ENCODE data around the gene ARHGEF11. TPM values are rescaled to one million over a fixed set of nuclear protein-coding genes. Genes with fewer than 3 reads are reported as not detected.

Gene ARHGEF11
- total RNA-seq, 2 experiments from 2014 or later, result 15.3 to 16.6 TPM

DNA sequence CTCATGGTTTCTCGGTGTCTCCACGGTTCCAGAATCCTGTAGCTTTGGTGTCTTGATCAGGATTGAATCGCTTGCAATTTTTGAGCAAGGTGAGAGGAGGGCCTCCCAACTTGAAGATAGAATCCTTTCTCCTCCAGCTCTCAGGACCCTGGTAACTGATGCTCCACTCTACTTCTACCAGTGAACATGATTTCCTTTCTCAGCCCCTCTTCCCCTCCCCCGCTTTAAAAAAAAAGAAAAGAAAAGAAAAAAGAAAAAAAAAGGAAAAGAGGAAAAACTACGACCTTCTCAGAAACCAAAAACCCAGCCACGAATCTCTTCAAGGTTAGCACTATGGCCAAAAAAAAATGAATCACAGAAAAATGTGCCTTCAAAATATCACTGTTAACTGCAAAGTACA, 1.2 kb downstream of the ARHGEF11 start:
- H3K4me3 Mint-ChIP-seq, result no peak overlapping the region
- peaks cover 2% of the 10 kb centered on the region for H3K36me3 Mint-ChIP-seq (ENCODE audit: low read depth)
- peaks cover 71% of the 10 kb centered on the region for H3K27me3 Mint-ChIP-seq (ENCODE audit: low read depth)
- peaks cover 14% of the 10 kb centered on the region for H3K4me1 Mint-ChIP-seq (ENCODE audit: low read depth)
- ATAC-seq (no peak), DNase-seq (no peak)
- no peaks in the 10 kb centered on the region for H3K9me3 Mint-ChIP-seq (ENCODE audit: insufficient read depth)
- POLR2A ChIA-PET, result interaction anchor here (0.7 kb wide), 1 partner anchor 609 kb away, joined by 3 read pairs; no protein-coding TSS in a partner anchor
- H3K27ac Mint-ChIP-seq, result no peak overlapping the region
- CTCF ChIA-PET, result interaction anchor here (1.1 kb wide), 1 partner anchor 418 kb away, joined by 3 read pairs; no protein-coding TSS in a partner anchor

GRCh38 chr1:157043685-157044084, 1.9 kb downstream of the ARHGEF11 start:
- ChIA-PET CTCF (no interaction called here), POLR2A (no interaction called here)
- H3K27ac Mint-ChIP-seq, result no peak overlapping the region
- peaks cover 14% of the 10 kb centered on the region for H3K4me1 Mint-ChIP-seq (ENCODE audit: low read depth)
- H3K9me3 Mint-ChIP-seq (ENCODE audit: insufficient read depth), result no peaks in the 10 kb centered on the region
- DNase-seq (no peak), ATAC-seq (no peak)
- H3K4me3 Mint-ChIP-seq, result no peak overlapping the region
- H3K27me3 Mint-ChIP-seq (ENCODE audit: low read depth), result peaks cover 72% of the 10 kb centered on the region
- H3K36me3 Mint-ChIP-seq (ENCODE audit: low read depth), result peaks cover 2% of the 10 kb centered on the region

GRCh38 chr1:157042846-157043245, 2.7 kb downstream of the ARHGEF11 start:
- ATAC-seq (no peak), DNase-seq (no peak)
- no peaks in the 10 kb centered on the region for H3K9me3 Mint-ChIP-seq (ENCODE audit: insufficient read depth)
- no peak overlapping the region for H3K4me3 Mint-ChIP-seq
- CTCF ChIA-PET, result no interaction called here
- H3K27ac Mint-ChIP-seq, result no peak overlapping the region
- peaks cover 14% of the 10 kb centered on the region for H3K4me1 Mint-ChIP-seq (ENCODE audit: low read depth)
- H3K36me3 Mint-ChIP-seq (ENCODE audit: low read depth), result peaks cover 2% of the 10 kb centered on the region
- peaks cover 69% of the 10 kb centered on the region for H3K27me3 Mint-ChIP-seq (ENCODE audit: low read depth)
- POLR2A ChIA-PET, result no interaction called here

DNA sequence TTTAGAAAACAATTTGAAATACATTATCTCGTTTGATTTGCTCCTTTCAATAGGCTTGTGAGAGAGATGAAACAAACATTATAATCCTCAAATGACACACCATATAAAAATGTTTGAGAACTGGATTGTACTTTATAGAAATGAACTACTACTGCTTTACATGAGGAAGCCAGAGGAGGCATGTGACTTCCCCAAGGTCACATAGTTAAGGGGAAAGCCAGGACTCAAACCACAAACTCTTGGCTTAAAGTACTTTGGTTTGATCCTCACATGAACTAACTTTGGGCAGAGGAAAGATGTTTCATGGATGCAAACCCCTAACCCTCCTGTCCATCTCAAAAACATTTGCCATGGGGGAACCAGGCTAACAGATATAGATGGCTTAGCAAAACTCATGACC, 4.7 kb downstream of the ARHGEF11 start:
- Mint-ChIP-seq H3K4me3 (no peak overlapping the region), H3K9me3 (ENCODE audit: insufficient read depth) (no peaks in the 10 kb centered on the region), H3K27me3 (ENCODE audit: low read depth) (peaks cover 61% of the 10 kb centered on the region), H3K4me1 (ENCODE audit: low read depth) (peaks cover 3% of the 10 kb centered on the region), H3K27ac (no peak overlapping the region), H3K36me3 (ENCODE audit: low read depth) (no peaks in the 10 kb centered on the region)
- ATAC-seq, result no peak
- CTCF ChIA-PET, result no interaction called here
- POLR2A ChIA-PET, result no interaction called here
- DNase-seq, result no peak

- CTCF ChIA-PET, result interaction anchor here (0.7 kb wide), 1 partner anchor 107 kb away, joined by 3 read pairs; no protein-coding TSS in a partner anchor
- no peak for ATAC-seq
- DNase-seq, result no peak
Measured at GRCh38 chr1:157035121-157035520, 10.4 kb downstream of the ARHGEF11 start.

GRCh38 chr1:157034137-157034800, 11.3 kb downstream of the ARHGEF11 start:
- no peak for ATAC-seq
- CTCF ChIA-PET, result no interaction called here
- no peak overlapping the region for H3K4me3 Mint-ChIP-seq

More at GRCh38 chr1:157035121-157035520, 10.4 kb downstream of the ARHGEF11 start:
- H3K4me1 Mint-ChIP-seq (ENCODE audit: low read depth), result no peaks in the 10 kb centered on the region
- peaks cover 46% of the 10 kb centered on the region for H3K27me3 Mint-ChIP-seq (ENCODE audit: low read depth)
- H3K36me3 Mint-ChIP-seq (ENCODE audit: low read depth), result no peaks in the 10 kb centered on the region
- H3K27ac Mint-ChIP-seq, result no peak overlapping the region
- no peaks in the 10 kb centered on the region for H3K9me3 Mint-ChIP-seq (ENCODE audit: insufficient read depth)
- H3K4me3 Mint-ChIP-seq, result no peak overlapping the region
- POLR2A ChIA-PET, result no interaction called here

DNA sequence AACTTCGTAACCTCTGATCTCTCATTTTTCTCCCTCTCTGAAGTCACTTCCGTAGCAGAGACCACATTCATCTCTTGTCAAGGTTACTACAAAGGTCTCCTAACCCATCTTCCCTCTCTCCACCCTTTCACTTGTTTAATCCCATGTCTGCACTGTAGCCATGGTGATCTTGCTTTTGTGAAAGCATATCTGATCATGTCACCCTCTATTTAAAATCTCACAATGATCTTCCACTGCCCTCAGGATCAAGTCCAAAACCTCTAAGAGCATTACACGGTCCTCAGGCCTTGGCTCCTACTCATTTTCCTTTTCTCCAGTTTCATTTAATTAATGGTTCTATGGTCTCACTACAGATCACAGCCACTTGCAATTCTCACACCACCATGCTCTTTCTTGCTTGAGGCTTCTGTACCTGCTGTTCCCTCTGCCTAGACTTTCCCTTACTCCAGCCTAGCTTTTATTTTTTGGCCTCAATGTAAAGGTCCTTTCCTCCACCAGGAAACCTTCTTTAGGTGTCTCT, 12.1 kb downstream of the ARHGEF11 start:
- no peak overlapping the region for H3K4me3 Mint-ChIP-seq
- ChIA-PET POLR2A (no interaction called here), CTCF (no interaction called here)
- H3K27me3 Mint-ChIP-seq (ENCODE audit: low read depth), result peaks cover 38% of the 10 kb centered on the region
- no peak for ATAC-seq
- no peak overlapping the region for H3K27ac Mint-ChIP-seq
- no peaks in the 10 kb centered on the region for H3K9me3 Mint-ChIP-seq (ENCODE audit: insufficient read depth)
- no peak for DNase-seq
- no peaks in the 10 kb centered on the region for H3K36me3 Mint-ChIP-seq (ENCODE audit: low read depth)
- H3K4me1 Mint-ChIP-seq (ENCODE audit: low read depth), result no peaks in the 10 kb centered on the region

More at GRCh38 chr1:157034137-157034800, 11.3 kb downstream of the ARHGEF11 start:
- Mint-ChIP-seq H3K4me1 (ENCODE audit: low read depth) (no peaks in the 10 kb centered on the region), H3K27me3 (ENCODE audit: low read depth) (peaks cover 41% of the 10 kb centered on the region), H3K27ac (no peak overlapping the region), H3K36me3 (ENCODE audit: low read depth) (no peaks in the 10 kb centered on the region), H3K9me3 (ENCODE audit: insufficient read depth) (no peaks in the 10 kb centered on the region)
- POLR2A ChIA-PET, result no interaction called here
- DNase-seq, result no peak

GRCh38 chr1:157032303-157032702, 13.2 kb downstream of the ARHGEF11 start:
- no peak for DNase-seq
- peaks cover 43% of the 10 kb centered on the region for H3K27me3 Mint-ChIP-seq (ENCODE audit: low read depth)
- ChIA-PET CTCF (interaction anchor here (1.0 kb wide), 1 partner anchor 18 kb away, joined by 3 read pairs; no protein-coding TSS in a partner anchor), POLR2A (no interaction called here)
- H3K4me3 Mint-ChIP-seq, result no peak overlapping the region
- no peaks in the 10 kb centered on the region for H3K36me3 Mint-ChIP-seq (ENCODE audit: low read depth)
- ATAC-seq, result no peak
- no peak overlapping the region for H3K27ac Mint-ChIP-seq
- H3K4me1 Mint-ChIP-seq (ENCODE audit: low read depth), result no peaks in the 10 kb centered on the region
- H3K9me3 Mint-ChIP-seq (ENCODE audit: insufficient read depth), result no peaks in the 10 kb centered on the region

GRCh38 chr1:157030728-157031127, 14.8 kb downstream of the ARHGEF11 start:
- no peak overlapping the region for H3K27ac Mint-ChIP-seq
- H3K27me3 Mint-ChIP-seq (ENCODE audit: low read depth), result peaks cover 45% of the 10 kb centered on the region
- H3K36me3 Mint-ChIP-seq (ENCODE audit: low read depth), result no peaks in the 10 kb centered on the region
- ChIA-PET CTCF (no interaction called here), POLR2A (no interaction called here)
- no peaks in the 10 kb centered on the region for H3K4me1 Mint-ChIP-seq (ENCODE audit: low read depth)
- no peaks in the 10 kb centered on the region for H3K9me3 Mint-ChIP-seq (ENCODE audit: insufficient read depth)
- no peak for ATAC-seq
- H3K4me3 Mint-ChIP-seq, result no peak overlapping the region
- DNase-seq, result no peak

DNA sequence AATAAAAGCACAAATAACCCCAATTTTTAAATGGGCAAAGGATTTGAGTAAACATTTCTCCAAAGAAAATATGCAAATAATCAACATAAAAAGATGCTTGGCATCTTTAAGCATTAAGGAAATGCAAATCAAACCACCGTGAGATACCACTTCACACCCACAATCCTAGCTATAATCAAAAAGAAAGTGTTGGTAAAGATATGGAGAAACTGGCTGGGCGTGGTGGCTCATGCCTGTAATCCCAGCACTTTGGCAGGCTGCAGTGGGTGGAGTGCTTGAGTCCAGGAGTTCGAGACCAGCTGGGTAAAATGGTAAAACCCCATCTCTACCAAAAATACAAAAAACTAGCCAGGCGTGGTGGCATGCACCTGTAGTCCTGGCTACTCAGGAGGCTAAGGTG, 16.9 kb downstream of the ARHGEF11 start:
- Mint-ChIP-seq H3K27me3 (ENCODE audit: low read depth) (peaks cover 55% of the 10 kb centered on the region), H3K9me3 (ENCODE audit: insufficient read depth) (no peaks in the 10 kb centered on the region), H3K36me3 (ENCODE audit: low read depth) (no peaks in the 10 kb centered on the region), H3K4me3 (no peak overlapping the region), H3K27ac (no peak overlapping the region), H3K4me1 (ENCODE audit: low read depth) (no peaks in the 10 kb centered on the region)
- POLR2A ChIA-PET, result no interaction called here
- ATAC-seq (no peak), DNase-seq (no peak)
- CTCF ChIA-PET, result no interaction called here

DNA sequence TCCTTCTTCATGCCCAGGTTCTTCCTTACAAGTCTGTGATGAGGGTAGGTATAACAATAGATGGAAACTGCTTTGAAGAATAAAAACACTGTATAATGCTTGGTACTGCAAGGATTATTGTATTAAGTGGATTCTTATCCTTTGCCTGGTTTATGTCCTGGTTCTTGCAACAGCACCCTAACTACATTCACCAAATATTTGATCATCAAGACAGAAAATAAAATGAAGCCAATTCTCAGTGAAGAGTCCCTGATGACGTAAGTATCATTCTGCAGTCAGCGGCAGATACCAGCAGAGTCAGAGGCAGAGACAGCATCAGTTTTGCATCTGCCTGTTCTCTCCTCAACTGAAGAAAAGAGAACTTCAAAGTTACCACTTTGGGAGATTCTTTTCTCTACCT, 19.7 kb downstream of the ARHGEF11 start:
- Mint-ChIP-seq H3K4me3 (no peak overlapping the region), H3K4me1 (ENCODE audit: low read depth) (no peaks in the 10 kb centered on the region), H3K27ac (no peak overlapping the region), H3K27me3 (ENCODE audit: low read depth) (peaks cover 47% of the 10 kb centered on the region), H3K36me3 (ENCODE audit: low read depth) (no peaks in the 10 kb centered on the region), H3K9me3 (ENCODE audit: insufficient read depth) (no peaks in the 10 kb centered on the region)
- POLR2A ChIA-PET, result no interaction called here
- CTCF ChIA-PET, result no interaction called here
- DNase-seq (no peak), ATAC-seq (no peak)

GRCh38 chr1:157025385-157025784, 20.2 kb downstream of the ARHGEF11 start:
- Mint-ChIP-seq H3K27ac (no peak overlapping the region), H3K4me3 (no peak overlapping the region), H3K4me1 (ENCODE audit: low read depth) (no peaks in the 10 kb centered on the region), H3K36me3 (ENCODE audit: low read depth) (no peaks in the 10 kb centered on the region), H3K9me3 (ENCODE audit: insufficient read depth) (peaks cover 1% of the 10 kb centered on the region), H3K27me3 (ENCODE audit: low read depth) (peaks cover 45% of the 10 kb centered on the region)
- no peak for DNase-seq
- CTCF ChIA-PET, result no interaction called here
- POLR2A ChIA-PET, result no interaction called here
- no peak for ATAC-seq

- no peak for DNase-seq
- no peaks in the 10 kb centered on the region for H3K36me3 Mint-ChIP-seq (ENCODE audit: low read depth)
- no peak for ATAC-seq
- peaks cover 10% of the 10 kb centered on the region for H3K9me3 Mint-ChIP-seq (ENCODE audit: insufficient read depth)
- H3K4me1 Mint-ChIP-seq (ENCODE audit: low read depth), result no peaks in the 10 kb centered on the region
- POLR2A ChIA-PET, result no interaction called here
- no peak overlapping the region for H3K4me3 Mint-ChIP-seq
- peaks cover 32% of the 10 kb centered on the region for H3K27me3 Mint-ChIP-seq (ENCODE audit: low read depth)
- no peak overlapping the region for H3K27ac Mint-ChIP-seq
- CTCF ChIA-PET, result no interaction called here
Measured at GRCh38 chr1:157021688-157022087, 23.9 kb downstream of the ARHGEF11 start.

Data from activated CD8-positive, alpha-beta T cell treated with anti-CD3 and anti-CD28 coated beads, Interleukin-2, amount 10 ng/mL, durations not matched to agents 7 days and 5 days (primary cell).